Activated naive CD8-positive, alpha-beta T cell treated with anti-CD3 and anti-CD28 coated beads, Interleukin-2, amount 50 U/mL, for 24 hours (primary cell): ENCODE data around the gene NBPF3.
A peak's percentile ranks its signal among the peaks of the same experiment; 100 is the strongest.
"Not testable (repeated sequence)": the region's sequence is repeated elsewhere in the genome, so short reads cannot be mapped to it uniquely, and the experiment has no call there.

Source experiments
- ATAC-seq: fragments of 150-1000 bp; cut with Tn5 transposase; one replicate; pipeline ENCODE4 v1.10.0; 2021
- DNase-seq: peaks from one replicate; pipeline ENCODE4 v3.0.0; 2021
- H3K27ac Mint-ChIP-seq: one replicate; pipeline ENCODE4 v1.8.0; 2021; ENCODE audit warnings: mild to moderate bottlenecking, mixed read lengths
- H3K27me3 Mint-ChIP-seq: one replicate; pipeline ENCODE4 v1.8.0; 2021; ENCODE audit warnings: mixed read lengths
- H3K36me3 Mint-ChIP-seq: one replicate; pipeline ENCODE4 v1.8.0; 2021; ENCODE audit warnings: low read depth, mixed read lengths
- H3K4me1 Mint-ChIP-seq: one replicate; pipeline ENCODE4 v1.8.0; 2021; ENCODE audit warnings: mixed read lengths
- H3K4me3 Mint-ChIP-seq: one replicate; pipeline ENCODE4 v1.8.0; 2021; ENCODE audit warnings: mild to moderate bottlenecking, moderate library complexity, mixed read lengths
- H3K9me3 Mint-ChIP-seq: one replicate; pipeline ENCODE4 v1.8.0; 2021; ENCODE audit warnings: mixed read lengths

The NBPF3 gene

GRCh38 chr1:21439721-21440629 is at the start of gene NBPF3:
TSS of gene NBPF3 (plus strand) at chr1:21440137. CDS start at chr1:21445087, 4,950 bp downstream.
- DNase-seq (peak; percentile 86), ATAC-seq (peak; percentile 97)
- H3K9me3 Mint-ChIP-seq: no peaks in the 10 kb centered on the region
- peaks cover 22% of the 10 kb centered on the region for H3K4me1 Mint-ChIP-seq
- H3K4me3 Mint-ChIP-seq: peak within 1 kb of the TSS; percentile 85
- peak within 1 kb of the TSS; percentile 60 for H3K27ac Mint-ChIP-seq
- no peaks in the 10 kb centered on the region for H3K36me3 Mint-ChIP-seq
- H3K27me3 Mint-ChIP-seq: peaks cover 6% of the 10 kb centered on the region

DNA sequence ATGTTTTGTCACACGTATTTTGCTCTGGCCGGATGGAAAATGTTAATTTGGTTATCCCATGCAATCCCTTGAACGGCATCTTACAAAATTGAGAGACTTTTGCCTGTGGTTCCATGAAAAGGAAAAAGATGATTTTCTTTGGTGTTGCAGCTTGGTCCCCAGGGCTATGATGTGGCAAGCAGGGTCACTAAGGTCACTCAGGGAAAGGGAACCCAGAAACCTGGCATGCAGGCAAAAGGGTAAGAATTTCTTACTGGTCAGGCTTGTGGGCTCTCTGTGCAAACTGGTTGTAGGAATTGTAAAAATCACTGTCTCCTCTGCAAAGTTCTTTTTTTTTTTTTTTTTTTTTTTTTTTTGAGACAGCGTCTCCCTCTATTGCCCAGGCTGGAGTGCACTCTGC is 48.4 kb upstream of the NBPF3 start:
- DNase-seq: no peak
- H3K4me1 Mint-ChIP-seq: peaks cover 7% of the 10 kb centered on the region
- no peak overlapping the region for H3K4me3 Mint-ChIP-seq
- no peaks in the 10 kb centered on the region for H3K36me3 Mint-ChIP-seq
- H3K27ac Mint-ChIP-seq: no peak overlapping the region
- H3K9me3 Mint-ChIP-seq: peaks cover 4% of the 10 kb centered on the region
- peaks cover 7% of the 10 kb centered on the region for H3K27me3 Mint-ChIP-seq
- ATAC-seq: no peak

DNA sequence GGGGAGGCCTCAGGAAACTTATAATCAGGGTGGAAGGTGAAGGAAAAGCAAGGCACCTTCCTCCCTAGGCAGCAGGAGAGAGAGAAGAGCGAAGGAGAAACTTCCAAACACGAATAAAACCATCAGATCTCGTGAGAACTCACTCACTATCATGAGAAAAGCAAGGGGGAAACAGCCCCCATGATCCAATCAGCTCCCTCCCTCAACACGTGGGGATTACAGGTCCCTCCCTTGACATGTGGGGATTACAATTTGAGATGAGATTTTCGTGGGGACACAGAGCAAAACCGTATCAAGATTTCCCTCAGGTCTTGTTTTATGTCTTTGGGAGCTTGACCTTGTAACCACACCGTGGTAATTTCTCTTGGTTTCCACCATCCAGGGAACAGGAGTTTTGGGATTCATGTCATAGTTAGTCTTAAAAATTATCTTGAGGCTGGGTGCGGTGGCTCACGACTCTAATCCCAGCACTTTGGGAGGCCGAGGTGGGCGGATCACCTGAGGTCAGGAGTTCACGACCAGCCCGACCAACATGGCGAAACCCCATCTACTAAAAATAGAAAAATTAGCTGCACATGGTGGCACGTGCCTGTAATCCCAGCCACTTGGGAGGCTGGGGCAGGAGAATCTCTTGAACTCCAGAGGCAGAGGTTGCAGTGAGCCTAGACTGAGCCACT is 47.2 kb upstream of the NBPF3 start:
- no peaks in the 10 kb centered on the region for H3K36me3 Mint-ChIP-seq
- peaks cover 4% of the 10 kb centered on the region for H3K9me3 Mint-ChIP-seq
- H3K4me3 Mint-ChIP-seq: no peak overlapping the region
- peaks cover 9% of the 10 kb centered on the region for H3K4me1 Mint-ChIP-seq
- H3K27me3 Mint-ChIP-seq: peaks cover 7% of the 10 kb centered on the region
- no peak overlapping the region for H3K27ac Mint-ChIP-seq
- DNase-seq (no peak), ATAC-seq (no peak)

- no peak for DNase-seq
- Mint-ChIP-seq H3K4me1 (peaks cover 4% of the 10 kb centered on the region), H3K36me3 (no peaks in the 10 kb centered on the region), H3K27me3 (peaks cover 11% of the 10 kb centered on the region), H3K9me3 (no peaks in the 10 kb centered on the region), H3K4me3 (no peak overlapping the region), H3K27ac (no peak overlapping the region)
- no peak for ATAC-seq
Measured at GRCh38 chr1:21396516-21396915, 43.4 kb upstream of the NBPF3 start.

DNA sequence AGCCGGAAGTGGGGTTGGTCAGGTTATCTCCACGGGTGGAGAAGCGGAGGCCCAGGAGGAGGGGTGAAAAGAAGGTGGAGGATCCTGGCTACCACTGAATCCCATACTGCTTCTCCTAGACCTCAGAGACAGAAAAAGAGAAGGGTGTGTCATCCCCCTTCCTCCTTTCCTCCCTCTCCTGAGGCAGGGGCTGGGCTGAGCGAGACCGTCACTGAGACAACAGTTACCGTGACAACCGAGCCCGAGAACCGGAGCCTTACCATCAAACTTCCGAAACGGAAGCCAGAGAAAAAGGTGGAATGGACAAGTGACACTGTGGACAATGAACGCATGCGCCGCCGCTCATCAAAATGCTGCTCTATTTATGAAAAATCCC is 42.1 kb upstream of the NBPF3 start:
- no peaks in the 10 kb centered on the region for H3K9me3 Mint-ChIP-seq
- H3K36me3 Mint-ChIP-seq: no peaks in the 10 kb centered on the region
- DNase-seq (peak; percentile 16), ATAC-seq (no peak)
- H3K27ac Mint-ChIP-seq: no peak overlapping the region
- H3K4me1 Mint-ChIP-seq: peaks cover 4% of the 10 kb centered on the region
- H3K27me3 Mint-ChIP-seq: peaks cover 13% of the 10 kb centered on the region
- peak overlapping the region; percentile 63 for H3K4me3 Mint-ChIP-seq

DNA sequence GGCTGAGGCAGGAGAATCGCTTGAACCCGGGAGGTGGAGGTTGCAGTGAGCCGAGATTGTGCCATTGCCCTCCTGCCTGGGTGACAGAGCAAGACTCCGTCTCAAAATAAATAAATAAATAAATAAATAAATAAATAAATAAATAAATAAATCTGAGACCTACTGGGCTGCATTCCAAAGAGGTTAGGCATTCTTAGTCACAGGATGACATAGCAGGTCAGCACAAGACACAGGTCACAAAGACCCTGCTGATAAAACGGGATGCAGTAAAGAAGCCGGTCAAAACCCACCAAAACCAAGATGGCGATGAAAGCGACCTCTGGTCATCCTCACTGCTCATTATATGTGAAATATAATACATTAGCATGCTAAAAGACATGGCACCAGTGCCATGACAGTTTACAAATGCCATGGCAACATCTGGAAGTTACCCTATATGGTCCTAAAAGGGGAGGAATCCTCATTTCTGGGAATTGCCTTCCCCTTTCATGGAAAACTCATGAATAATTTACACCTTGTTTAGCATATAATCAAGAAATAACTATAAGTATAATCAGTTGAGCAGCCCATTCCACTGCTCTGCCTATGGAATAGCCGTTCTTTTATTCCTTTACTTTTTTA is 38.1 kb upstream of the NBPF3 start:
- H3K4me1 Mint-ChIP-seq, H3K4me3 Mint-ChIP-seq, H3K9me3 Mint-ChIP-seq, DNase-seq, H3K27ac Mint-ChIP-seq, ATAC-seq, H3K36me3 Mint-ChIP-seq: not testable (repeated sequence)
- peaks cover 12% of the 10 kb centered on the region for H3K27me3 Mint-ChIP-seq

DNA sequence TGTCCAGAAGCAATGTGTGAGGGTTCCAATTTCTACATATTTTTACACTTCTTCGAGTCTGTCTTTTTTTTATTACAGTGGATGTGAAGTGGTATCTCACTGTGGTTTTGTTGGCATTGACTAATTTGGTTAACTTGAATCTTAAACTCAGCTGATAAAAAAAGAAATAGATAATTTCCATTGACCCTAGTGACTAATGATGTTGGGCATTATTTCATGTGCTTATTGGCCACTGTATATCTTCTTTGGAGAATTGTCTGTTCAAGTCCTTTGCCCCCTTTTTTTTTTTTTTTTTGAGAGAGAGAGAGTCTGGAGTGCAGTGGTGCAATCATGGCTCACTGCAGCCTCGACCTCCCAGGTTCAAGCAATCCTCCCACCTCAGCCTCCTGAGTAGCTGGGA is 33.3 kb upstream of the NBPF3 start:
- H3K9me3 Mint-ChIP-seq: no peaks in the 10 kb centered on the region
- peaks cover 9% of the 10 kb centered on the region for H3K27me3 Mint-ChIP-seq
- no peak overlapping the region for H3K27ac Mint-ChIP-seq
- no peaks in the 10 kb centered on the region for H3K4me1 Mint-ChIP-seq
- H3K36me3 Mint-ChIP-seq: no peaks in the 10 kb centered on the region
- DNase-seq (no peak), ATAC-seq (no peak)
- H3K4me3 Mint-ChIP-seq: no peak overlapping the region

- not testable (repeated sequence) for DNase-seq, H3K27me3 Mint-ChIP-seq, H3K27ac Mint-ChIP-seq, ATAC-seq, H3K36me3 Mint-ChIP-seq, H3K4me1 Mint-ChIP-seq, H3K9me3 Mint-ChIP-seq, H3K4me3 Mint-ChIP-seq
Measured at GRCh38 chr1:21409897-21410296, 30.0 kb upstream of the NBPF3 start.

DNA sequence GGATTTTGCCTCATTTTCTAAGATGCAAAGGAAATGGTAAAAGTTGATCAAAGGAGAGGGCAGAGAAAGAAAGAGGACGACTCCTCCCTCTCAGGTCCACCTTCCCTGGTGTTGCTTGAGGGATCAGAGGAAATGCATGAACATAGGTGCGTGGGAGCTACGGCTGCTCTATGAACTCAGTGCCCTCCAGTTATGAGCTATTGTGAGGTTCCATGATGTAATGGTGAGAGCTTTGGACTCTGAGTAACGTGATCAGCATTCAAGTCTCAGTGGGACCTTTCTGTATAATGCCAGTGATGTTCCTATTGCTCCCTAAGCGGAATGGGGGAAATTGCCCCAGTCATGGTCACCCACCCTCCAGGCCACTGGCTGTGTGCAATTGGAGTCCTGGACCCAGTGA is 25.9 kb upstream of the NBPF3 start:
- Mint-ChIP-seq H3K9me3 (no peaks in the 10 kb centered on the region), H3K4me3 (no peak overlapping the region), H3K36me3 (no peaks in the 10 kb centered on the region), H3K27ac (no peak overlapping the region), H3K4me1 (no peaks in the 10 kb centered on the region), H3K27me3 (peaks cover 10% of the 10 kb centered on the region)
- no peak for DNase-seq
- no peak for ATAC-seq

DNA sequence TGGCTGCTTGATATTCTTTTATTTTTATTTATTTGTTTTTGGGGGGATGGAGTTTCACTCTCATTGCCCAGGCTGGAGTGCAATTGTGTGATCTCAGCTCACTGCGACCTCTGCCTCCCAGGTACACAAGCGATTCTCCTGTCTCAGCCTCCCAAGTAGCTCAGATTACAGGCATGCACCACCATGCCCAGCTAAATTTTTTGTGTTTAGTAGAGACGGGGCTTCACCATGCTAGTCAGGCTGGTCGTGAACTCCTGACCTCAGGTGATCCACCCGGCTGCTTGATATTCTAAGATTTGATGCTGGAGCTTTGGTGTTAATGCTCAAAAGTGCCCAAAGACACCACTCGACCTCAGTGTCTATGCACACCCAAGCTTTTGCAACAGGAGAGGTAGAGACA is 19.6 kb upstream of the NBPF3 start:
- not testable (repeated sequence) for H3K27ac Mint-ChIP-seq, H3K4me1 Mint-ChIP-seq, H3K36me3 Mint-ChIP-seq, ATAC-seq, H3K4me3 Mint-ChIP-seq, DNase-seq, H3K9me3 Mint-ChIP-seq
- H3K27me3 Mint-ChIP-seq: peaks cover 17% of the 10 kb centered on the region

DNA sequence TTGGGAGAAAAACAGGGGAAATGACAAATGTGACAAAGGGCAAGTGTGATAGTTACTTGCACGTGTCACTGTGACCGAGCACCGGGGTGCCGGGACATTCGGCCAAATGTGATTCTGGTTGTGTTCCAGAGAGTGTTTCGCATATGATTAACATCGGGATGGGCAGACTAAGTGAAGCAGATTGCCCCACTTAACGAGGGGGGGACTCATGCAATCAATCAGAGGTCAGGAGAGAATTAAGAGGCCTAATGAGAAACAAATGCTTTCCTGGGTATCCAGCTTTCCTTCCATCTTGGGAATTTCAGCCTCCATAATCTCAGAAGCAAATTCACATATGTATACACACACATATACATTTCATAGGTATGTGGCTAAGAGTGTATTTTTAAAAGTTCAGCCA is 18.6 kb upstream of the NBPF3 start:
- H3K27me3 Mint-ChIP-seq: peaks cover 13% of the 10 kb centered on the region
- H3K4me1 Mint-ChIP-seq, H3K27ac Mint-ChIP-seq, ATAC-seq, H3K36me3 Mint-ChIP-seq, H3K9me3 Mint-ChIP-seq, DNase-seq, H3K4me3 Mint-ChIP-seq: not testable (repeated sequence)

GRCh38 chr1:21427798-21428480 is 12.0 kb upstream of the NBPF3 start:
- not testable (repeated sequence) for H3K36me3 Mint-ChIP-seq, H3K9me3 Mint-ChIP-seq, H3K4me3 Mint-ChIP-seq, H3K27ac Mint-ChIP-seq, H3K27me3 Mint-ChIP-seq, H3K4me1 Mint-ChIP-seq, DNase-seq
- ATAC-seq: peak; percentile 36

DNA sequence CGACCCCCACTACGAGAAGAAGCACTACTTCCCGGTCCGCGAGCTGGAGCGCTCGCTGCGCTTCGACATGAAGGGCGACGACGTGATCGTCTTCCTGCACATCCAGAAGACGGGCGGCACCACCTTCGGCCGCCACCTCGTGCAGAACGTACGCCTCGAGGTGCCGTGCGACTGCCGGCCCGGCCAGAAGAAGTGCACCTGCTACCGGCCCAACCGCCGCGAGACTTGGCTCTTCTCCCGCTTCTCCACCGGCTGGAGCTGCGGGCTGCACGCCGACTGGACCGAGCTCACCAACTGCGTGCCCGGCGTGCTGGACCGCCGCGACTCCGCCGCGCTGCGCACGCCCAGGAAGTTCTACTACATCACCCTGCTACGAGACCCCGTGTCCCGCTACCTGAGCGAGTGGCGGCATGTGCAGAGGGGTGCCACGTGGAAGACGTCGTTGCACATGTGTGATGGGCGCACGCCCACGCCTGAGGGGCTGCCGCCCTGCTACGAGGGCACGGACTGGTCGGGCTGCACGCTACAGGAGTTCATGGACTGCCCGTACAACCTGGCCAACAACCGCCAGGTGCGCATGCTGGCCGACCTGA is 11.4 kb upstream of the NBPF3 start:
- ATAC-seq, H3K27me3 Mint-ChIP-seq, H3K36me3 Mint-ChIP-seq, DNase-seq, H3K4me1 Mint-ChIP-seq, H3K9me3 Mint-ChIP-seq, H3K4me3 Mint-ChIP-seq, H3K27ac Mint-ChIP-seq: not testable (repeated sequence)

- H3K9me3 Mint-ChIP-seq, H3K4me1 Mint-ChIP-seq, H3K36me3 Mint-ChIP-seq, DNase-seq, H3K4me3 Mint-ChIP-seq, H3K27me3 Mint-ChIP-seq, H3K27ac Mint-ChIP-seq, ATAC-seq: not testable (repeated sequence)
Measured at GRCh38 chr1:21429210-21429609, 10.7 kb upstream of the NBPF3 start.
